ENCODE measurements around the gene TCHP.

The TCHP gene

DNA sequence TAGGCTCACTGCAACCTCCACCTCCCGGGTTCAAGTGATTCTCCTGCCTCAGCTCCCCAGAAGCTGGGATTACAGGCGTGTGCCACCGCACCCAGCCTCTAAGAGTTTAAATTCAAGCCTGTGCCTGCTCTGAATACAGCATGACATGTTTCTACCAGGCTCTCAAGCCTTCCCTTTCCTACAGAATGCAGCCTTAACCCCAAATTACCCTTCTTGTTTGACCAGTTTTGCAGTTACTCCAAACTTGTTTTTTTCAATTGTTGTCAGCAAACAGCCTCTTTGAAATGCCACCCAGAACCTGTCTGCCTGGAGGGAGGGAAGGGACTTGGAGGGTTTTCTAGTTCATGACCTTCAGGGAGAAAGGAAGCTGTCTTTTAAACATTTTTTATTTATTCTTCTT is 35.2 kb upstream of the TCHP start:
- no peak overlapping the region for H3K4me2 ChIP-seq (ENCODE audit: low read depth, low read length, poor library complexity, severe bottlenecking)
- TF ChIP-seq, protein P1, sequence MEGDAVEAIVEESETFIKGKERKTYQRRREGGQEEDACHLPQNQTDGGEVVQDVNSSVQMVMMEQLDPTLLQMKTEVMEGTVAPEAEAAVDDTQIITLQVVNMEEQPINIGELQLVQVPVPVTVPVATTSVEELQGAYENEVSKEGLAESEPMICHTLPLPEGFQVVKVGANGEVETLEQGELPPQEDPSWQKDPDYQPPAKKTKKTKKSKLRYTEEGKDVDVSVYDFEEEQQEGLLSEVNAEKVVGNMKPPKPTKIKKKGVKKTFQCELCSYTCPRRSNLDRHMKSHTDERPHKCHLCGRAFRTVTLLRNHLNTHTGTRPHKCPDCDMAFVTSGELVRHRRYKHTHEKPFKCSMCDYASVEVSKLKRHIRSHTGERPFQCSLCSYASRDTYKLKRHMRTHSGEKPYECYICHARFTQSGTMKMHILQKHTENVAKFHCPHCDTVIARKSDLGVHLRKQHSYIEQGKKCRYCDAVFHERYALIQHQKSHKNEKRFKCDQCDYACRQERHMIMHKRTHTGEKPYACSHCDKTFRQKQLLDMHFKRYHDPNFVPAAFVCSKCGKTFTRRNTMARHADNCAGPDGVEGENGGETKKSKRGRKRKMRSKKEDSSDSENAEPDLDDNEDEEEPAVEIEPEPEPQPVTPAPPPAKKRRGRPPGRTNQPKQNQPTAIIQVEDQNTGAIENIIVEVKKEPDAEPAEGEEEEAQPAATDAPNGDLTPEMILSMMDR (conservative IDR thresholded peaks at IDR 0.05; ENCODE audit: low read length), result no peak
- no peak for TF ChIP-seq EZH2phosphoT487 (IDR thresholded peaks at IDR 0.05; ENCODE audit: borderline replicate concordance)

DNA sequence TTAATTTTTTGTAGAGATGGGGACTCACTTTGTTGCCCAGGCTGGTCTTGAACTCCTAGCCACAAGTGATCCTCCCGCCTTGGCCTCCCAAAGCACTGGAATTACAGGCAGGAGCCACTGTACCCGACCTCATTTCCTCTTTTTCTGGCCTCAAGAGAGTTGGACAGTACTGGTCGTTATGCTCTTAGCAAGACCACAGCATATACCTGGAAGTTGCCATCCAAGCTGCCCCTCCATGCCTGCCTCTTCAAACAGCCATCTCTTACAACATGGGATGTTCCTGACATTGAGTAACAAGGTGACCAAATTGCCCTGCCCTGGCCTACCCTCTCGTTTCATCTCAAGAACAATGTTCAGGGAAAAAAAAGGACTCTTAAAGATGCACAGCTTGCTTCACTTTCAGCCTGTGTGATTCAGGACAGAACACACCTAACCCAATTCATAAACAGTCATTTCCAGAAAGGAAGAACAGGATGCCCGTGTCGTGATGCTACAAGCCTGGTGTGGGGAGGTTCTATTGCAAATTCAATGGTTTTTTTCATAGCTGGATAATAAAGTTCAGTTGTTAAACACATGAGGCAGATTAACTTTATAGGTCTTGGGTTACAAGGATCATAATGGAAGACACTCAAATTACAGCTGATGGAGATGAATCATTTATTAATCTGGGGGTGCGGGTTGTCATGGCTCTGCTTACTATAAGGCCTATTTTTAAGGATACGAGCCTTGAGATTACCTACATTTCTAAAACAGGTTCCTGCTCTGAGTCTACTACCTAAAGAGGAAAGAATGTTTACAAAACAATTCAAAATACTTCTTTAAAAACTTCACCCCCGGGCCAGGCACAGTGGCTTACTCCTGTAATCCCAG is 31.7 kb upstream of the TCHP start:
- H3K9me2 ChIP-seq (replicated peaks; ENCODE audit: low read depth, low read length), result no peaks in the 10 kb centered on the region
- no peaks in the 10 kb centered on the region for H3K36me3 ChIP-seq (ENCODE audit: insufficient read depth, low read length)
- peaks cover 3% of the 10 kb centered on the region for H4K20me1 ChIP-seq (ENCODE audit: insufficient read depth, low read length, poor library complexity, severe bottlenecking)
- no peaks in the 10 kb centered on the region for H3K27me3 ChIP-seq (ENCODE audit: insufficient read depth, low read length, poor library complexity, severe bottlenecking)
- H3K4me2 ChIP-seq (ENCODE audit: low read depth, low read length, poor library complexity, severe bottlenecking), result no peak overlapping the region
- H3K4me3 ChIP-seq (ENCODE audit: low read length, poor library complexity, severe bottlenecking), result no peak overlapping the region
- H3K9ac ChIP-seq (ENCODE audit: low read depth, low read length, poor library complexity, severe bottlenecking), result no peak overlapping the region
- H3K79me2 ChIP-seq (ENCODE audit: insufficient read depth, low read length), result peaks cover 11% of the 10 kb centered on the region; the same call in 1 of the 2 replicates
- peaks cover 16% of the 10 kb centered on the region for H3K4me1 ChIP-seq (ENCODE audit: insufficient read depth, low read length, poor library complexity, severe bottlenecking)
- no peak for TF ChIP-seq EZH2phosphoT487 (IDR thresholded peaks at IDR 0.05; ENCODE audit: borderline replicate concordance)
- TF ChIP-seq, protein P1 (conservative IDR thresholded peaks at IDR 0.05; ENCODE audit: low read length), result no peak
- H3F3A ChIP-seq (ENCODE audit: low read depth), result no peaks in the 10 kb centered on the region
- H3K9me3 ChIP-seq (ENCODE audit: insufficient read depth, low read depth, low read length), result no peaks in the 10 kb centered on the region
- H2AFZ ChIP-seq (ENCODE audit: low read length), result no peak overlapping the region

More for the DNA sequence above, 35.2 kb upstream of the TCHP start:
- H3K79me2 ChIP-seq (ENCODE audit: insufficient read depth, low read length), result peaks cover 11% of the 10 kb centered on the region; the same call in 1 of the 2 replicates
- H2AFZ ChIP-seq (ENCODE audit: low read length), result no peak overlapping the region
- no peaks in the 10 kb centered on the region for H3K9me2 ChIP-seq (replicated peaks; ENCODE audit: low read depth, low read length)
- no peaks in the 10 kb centered on the region; the same call in 1 of the 2 replicates for H3K36me3 ChIP-seq (ENCODE audit: insufficient read depth, low read length)
- no peak overlapping the region for H3K9ac ChIP-seq (ENCODE audit: low read depth, low read length, poor library complexity, severe bottlenecking)
- H3F3A ChIP-seq (ENCODE audit: low read depth), result no peaks in the 10 kb centered on the region
- H3K4me1 ChIP-seq (ENCODE audit: insufficient read depth, low read length, poor library complexity, severe bottlenecking), result no peaks in the 10 kb centered on the region
- no peaks in the 10 kb centered on the region for H3K27me3 ChIP-seq (ENCODE audit: insufficient read depth, low read length, poor library complexity, severe bottlenecking)
- H4K20me1 ChIP-seq (ENCODE audit: insufficient read depth, low read length, poor library complexity, severe bottlenecking), result peaks cover 3% of the 10 kb centered on the region
- H3K4me3 ChIP-seq (ENCODE audit: low read length, poor library complexity, severe bottlenecking), result no peak overlapping the region
- no peaks in the 10 kb centered on the region for H3K9me3 ChIP-seq (ENCODE audit: insufficient read depth, low read depth, low read length)

DNA sequence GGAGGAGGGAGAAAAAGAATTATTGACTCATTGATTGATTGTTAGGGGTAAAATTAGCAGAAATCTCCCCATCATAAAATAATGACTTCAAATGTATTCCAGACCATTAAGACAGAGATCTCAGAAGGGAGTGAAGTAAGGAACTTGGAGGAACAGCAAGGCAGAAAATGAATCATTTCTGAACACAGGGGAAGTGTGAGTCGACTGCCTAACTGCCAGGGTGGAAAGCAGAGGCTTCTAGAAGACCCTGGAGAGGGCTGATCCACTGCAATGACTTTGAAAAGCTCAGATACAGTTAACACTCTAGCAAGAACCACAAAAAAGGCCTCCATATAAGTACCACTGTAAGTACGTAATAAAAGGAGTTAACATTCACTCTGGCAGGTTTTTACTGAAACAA is 29.4 kb upstream of the TCHP start:
- Histone ChIP-seq H3K79me2 (ENCODE audit: insufficient read depth, low read length) (peaks cover 26% of the 10 kb centered on the region; the same call in 1 of the 2 replicates), H3K4me2 (ENCODE audit: low read depth, low read length, poor library complexity, severe bottlenecking) (peak overlapping the region; percentile 16), H3K9me3 (ENCODE audit: insufficient read depth, low read depth, low read length) (no peaks in the 10 kb centered on the region)

More for the DNA sequence above, 29.4 kb upstream of the TCHP start:
- Histone ChIP-seq H3K4me3 (ENCODE audit: low read length, poor library complexity, severe bottlenecking) (no peak overlapping the region), H2AFZ (ENCODE audit: low read length) (no peak overlapping the region), H3F3A (ENCODE audit: low read depth) (no peaks in the 10 kb centered on the region), H3K4me1 (ENCODE audit: insufficient read depth, low read length, poor library complexity, severe bottlenecking) (peaks cover 23% of the 10 kb centered on the region), H3K27me3 (ENCODE audit: insufficient read depth, low read length, poor library complexity, severe bottlenecking) (no peaks in the 10 kb centered on the region), H3K9me2 (replicated peaks; ENCODE audit: low read depth, low read length) (no peaks in the 10 kb centered on the region), H3K36me3 (ENCODE audit: insufficient read depth, low read length) (no peaks in the 10 kb centered on the region), H3K9ac (ENCODE audit: low read depth, low read length, poor library complexity, severe bottlenecking) (no peak overlapping the region), H4K20me1 (ENCODE audit: insufficient read depth, low read length, poor library complexity, severe bottlenecking) (peaks cover 3% of the 10 kb centered on the region)
- TF ChIP-seq, protein P1 (conservative IDR thresholded peaks at IDR 0.05; ENCODE audit: low read length), result no peak
- TF ChIP-seq EZH2phosphoT487 (IDR thresholded peaks at IDR 0.05; ENCODE audit: borderline replicate concordance), result no peak
